HL-60/S4 (cell line): Measurements from ENCODE around the gene DDX41.

Experiments
- in situ Hi-C: fragments of 300-500 bp; cut with MboI; formaldehyde crosslinking; loops from 2 replicates; pipeline ENCODE4 v1.14.3; 2022; ENCODE audit warnings: low sequenced_read_pairs

Gene DDX41

DNA sequence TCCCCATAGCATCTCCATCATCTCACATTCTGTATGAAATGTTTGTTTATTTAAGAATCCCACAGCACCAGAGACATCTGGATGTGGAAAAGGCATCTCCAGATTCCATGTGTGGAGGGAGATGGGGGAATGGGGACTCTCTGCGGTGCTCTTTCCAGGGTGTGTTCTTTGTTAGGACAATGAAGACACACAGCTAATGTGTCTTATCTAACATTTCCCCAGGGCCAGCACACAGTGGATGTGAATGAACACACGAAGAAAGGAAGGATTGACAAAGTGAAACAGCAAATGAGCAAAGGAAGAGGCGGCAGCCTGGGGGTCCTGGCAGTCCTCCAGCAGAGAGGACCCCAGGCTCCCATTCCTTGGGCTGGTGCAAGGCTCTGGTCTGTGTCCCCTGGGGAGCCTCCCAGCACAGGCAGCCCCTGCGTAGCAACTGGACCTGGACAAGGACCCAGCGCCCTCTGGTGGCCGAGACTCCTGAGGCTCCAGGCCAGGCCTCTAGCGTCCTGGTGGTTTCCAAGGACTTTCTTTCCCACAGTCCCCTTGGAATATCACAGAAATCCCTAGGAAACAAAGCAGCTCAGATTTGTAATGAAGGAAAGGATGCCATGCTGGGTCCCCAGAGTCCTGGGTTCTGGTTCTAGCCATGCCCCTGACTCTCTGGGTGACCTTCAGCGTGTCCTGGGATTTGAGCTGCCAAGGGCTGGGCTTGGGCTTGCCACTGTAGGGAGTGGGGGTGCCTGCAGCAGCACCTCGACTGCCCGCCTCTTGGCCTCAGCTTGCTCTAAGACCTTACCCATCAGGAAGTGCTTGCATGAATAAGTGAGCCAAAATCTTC, 15.9 kb downstream of the DDX41 start:
- in situ Hi-C loops = no loop called here

DNA sequence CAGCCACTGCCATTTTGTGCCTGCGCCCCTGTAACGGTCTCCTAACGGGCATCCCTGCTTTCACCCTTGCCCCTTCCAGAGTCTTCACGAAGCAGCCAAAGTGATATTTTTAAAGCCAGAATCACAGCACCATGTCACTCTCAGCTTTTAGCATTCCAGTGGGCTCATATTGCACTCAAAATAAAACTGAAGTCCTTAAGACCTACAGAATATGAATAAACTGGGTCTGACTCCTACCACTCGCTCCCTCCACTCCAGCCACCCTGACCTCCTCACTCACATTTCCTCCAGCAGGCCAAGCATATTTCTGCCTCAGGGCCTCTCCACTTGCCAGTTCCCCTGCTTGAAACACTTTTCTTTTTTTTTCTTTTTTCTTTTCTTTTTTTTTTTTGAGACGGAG, 16.9 kb downstream of the DDX41 start:
- in situ Hi-C loops = no loop called here

DNA sequence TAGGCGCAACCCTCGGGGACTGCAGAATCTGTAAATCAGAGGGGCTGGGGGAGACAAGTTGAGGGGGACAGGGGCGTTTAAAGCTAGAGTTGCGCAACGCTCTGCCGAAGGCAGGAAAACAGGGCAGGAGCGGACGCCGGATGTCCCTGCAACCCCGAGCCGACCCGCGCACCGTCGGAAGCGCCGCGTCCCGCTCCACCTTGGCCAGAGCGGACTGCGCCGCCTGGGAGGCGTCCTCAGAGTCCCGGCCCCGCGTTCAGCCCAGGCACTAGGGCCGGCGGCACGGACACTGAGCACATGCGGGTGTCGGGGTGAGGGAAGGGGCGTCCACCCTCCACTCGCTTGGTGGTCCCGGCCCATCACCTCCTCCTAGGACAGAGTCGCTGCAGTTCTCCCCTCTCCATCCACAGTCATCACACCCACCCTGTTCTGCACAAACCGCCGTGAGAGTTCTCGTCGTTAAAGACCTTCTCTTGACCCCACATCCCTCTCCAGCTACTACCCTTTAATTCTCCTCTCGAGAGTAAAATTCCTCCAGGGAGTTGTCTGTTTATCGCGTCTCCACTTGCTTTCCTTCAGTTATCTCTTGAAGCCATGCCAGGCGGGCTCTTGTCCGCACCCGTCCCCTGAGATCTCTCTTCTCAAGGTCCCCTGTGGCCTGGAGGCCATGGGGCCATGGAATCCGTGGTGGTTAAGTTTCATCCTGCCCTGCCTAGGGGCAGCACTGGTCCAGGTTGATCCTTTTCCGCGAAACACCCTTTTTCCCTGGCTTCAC, 18.6 kb downstream of the DDX41 start:
- in situ Hi-C loops = no loop called here

DNA sequence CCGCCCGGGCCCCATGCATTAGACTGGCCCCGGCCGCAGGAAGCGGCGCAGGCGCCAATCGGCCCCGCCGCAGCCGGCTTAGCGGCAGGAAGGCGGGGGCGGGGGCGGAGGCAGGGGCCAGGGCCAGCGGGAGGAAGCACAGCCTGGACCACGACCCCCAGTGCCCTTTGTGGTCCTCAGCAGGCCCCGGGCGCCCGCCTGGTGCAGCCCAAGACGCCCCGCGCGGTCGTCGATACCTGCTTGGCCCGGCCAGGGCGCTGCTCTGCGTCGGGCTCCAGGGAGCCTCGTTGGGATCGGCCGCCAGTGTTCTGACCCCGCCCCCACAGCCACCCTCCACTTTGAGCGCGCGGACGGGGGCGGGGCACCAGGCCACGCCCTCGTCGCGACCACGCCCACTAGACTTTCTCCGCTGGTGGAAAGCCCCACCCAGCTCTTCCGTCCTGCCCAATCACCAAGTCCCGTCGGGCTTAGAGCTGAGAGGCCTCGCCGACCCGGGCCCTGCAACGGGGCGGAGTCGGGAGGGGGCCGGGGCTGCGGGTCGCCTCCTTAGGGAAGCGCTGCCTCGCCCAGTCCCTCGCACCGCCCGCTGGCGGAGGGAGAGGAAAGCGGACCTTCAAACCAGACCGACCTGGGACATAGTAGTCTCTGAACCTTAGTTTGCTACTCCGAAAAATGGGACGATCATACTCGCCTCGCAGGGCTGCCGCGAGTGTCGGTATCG, 19.3 kb downstream of the DDX41 start, which contains the start of gene PDLIM7:
Gene PDLIM7 (minus strand): TSS at position 313 of the 721 bp plus-strand sequence. CDS start 1,092 bp downstream, outside the sequence.
- in situ Hi-C loops = no loop called here

- in situ Hi-C loops = no loop called here
Measured at GRCh38 chr5:177496727-177497291, 20.0 kb downstream of the DDX41 start.

DNA sequence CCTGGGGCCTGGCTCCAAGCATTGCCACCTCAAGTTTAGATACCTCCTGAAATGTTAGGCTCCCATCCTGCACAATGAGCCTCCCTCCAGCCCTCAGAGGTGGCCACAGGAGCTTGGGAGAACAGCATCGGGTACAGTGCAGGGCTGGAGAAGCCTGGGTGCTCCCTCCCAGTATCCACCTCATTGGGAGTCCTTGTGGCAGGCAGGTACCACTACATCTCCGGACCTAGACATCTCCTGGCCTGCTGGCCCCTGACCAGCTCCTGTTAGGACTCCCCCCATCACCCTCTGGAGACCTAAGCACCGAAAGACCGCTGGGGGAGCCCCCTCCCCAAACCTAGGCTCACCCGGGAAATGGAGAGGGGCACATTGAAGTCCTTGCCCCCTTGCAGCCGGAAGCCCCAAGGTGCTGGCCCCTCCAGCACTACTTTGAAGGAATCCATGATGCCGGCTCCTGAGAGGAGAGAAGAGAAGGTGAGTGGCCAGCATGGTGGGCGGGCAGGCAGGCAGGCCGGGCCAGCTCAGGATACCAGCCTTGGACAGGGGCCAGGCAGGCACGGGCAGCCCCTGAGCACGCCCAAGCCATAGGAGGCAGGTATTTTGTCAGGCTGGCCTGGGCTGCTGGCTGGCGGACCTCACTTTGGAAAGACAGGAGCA, 20.6 kb downstream of the DDX41 start:
- in situ Hi-C loops = no loop called here

GRCh38 chr5:177495243-177496060, 21.3 kb downstream of the DDX41 start:
- in situ Hi-C loops = no loop called here

- in situ Hi-C loops = no loop called here
Measured at GRCh38 chr5:177494346-177495195, 22.2 kb downstream of the DDX41 start.

DNA sequence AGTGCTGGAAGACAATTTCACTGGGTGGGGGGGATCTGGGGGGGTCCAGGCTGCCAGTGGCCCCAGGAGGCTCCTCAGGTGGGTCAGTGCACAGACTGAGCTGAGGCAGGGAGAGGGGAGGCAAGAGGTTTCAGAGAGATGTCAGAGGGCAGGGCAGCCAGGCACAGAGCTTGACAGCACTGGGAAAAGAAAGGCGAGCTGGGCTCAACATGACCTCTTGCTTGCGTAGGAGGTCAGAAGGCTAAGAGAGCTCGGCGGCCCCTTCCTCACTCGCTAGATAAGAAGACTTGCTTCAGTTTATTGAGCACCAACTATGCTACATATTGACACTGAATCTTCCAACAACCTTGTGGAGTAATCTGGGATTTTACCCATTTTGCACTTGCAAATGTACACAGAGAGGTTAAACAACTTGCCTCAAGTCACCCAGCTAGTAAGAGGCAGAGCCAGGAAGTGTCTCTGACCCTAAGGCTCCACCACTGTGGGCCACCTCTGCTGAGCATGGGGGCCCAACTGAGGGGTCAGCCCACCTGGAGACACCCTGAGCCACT, 22.9 kb downstream of the DDX41 start:
- in situ Hi-C loops = no loop called here

GRCh38 chr5:177492841-177493240, 23.9 kb downstream of the DDX41 start:
- in situ Hi-C loops = no loop called here

GRCh38 chr5:177491983-177492746, 24.6 kb downstream of the DDX41 start:
- in situ Hi-C loops = no loop called here

- in situ Hi-C loops = no loop called here
Measured at GRCh38 chr5:177491429-177491945, 25.3 kb downstream of the DDX41 start.

DNA sequence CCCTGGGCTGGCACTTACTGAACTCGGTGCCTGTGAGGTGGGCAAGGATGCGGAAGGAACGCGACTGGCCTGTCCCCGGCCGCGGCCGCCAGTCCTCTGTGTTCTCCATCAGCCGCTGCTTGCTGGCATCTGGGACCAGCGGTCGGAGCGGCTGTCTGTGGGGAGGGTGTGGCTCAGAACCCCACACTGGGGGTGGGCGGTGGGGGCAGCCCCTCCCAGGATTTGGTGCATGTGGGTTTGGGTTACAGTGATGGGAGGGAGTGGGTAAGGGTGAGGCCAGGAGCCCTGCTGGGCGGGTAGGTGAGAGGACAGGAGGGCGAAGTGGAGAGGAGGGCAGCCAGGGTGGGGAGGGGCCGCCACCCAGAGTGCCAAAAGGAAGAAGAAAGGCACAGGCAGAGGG, 25.8 kb downstream of the DDX41 start:
- in situ Hi-C loops = no loop called here

- in situ Hi-C loops = no loop called here
Measured at GRCh38 chr5:177490311-177490991, 26.3 kb downstream of the DDX41 start.

DNA sequence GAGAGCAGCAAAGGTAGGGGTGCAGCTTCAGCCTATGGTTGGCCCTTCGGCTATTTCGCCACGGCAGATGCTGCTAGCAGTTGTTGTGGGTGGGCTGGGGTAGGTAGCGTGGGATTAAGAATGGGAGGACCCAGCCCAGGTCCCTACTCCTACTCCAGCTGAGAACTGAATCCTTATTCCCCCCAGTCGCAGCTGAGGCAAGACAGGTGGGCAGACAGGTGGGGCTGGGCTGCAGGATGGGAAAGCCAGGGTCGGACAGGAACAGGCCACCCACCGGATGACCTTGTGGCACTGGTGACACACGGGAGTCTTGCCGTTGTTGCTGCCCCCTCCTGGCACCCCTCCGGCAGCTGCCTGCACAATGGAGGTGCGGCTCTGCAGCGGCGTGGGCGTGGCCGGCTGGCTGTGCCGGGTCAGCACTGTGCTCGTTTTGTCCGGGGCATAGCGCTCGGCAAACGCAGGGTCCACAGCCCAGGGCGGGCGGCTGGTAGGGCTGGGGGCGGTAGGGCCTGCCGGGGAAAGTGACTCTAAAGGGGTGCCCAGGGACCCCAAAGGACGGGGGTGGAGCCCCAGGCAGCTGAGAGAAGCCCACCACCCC, 27.5 kb downstream of the DDX41 start:
- in situ Hi-C loops = no loop called here

GRCh38 chr5:177487975-177488374, 28.8 kb downstream of the DDX41 start:
- in situ Hi-C loops = no loop called here

DNA sequence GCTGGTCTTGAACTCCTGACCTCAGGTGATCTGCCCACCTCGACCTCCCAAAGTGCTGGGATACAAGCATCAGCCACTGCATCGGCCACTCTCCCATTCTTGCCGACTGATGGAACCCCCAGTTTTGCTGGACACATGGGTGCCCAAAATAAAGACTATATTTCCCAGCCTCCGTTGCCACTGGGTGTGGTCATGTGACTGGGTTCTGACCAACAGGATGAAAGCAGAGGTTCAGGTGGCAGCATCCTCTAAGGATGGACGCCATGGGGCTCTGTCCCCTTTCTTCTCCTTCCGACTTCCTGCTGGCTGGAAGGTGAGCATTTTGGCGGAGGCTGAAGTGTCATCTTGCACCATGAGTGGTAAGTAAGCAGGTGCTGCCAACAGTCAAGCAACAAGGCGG, 29.6 kb downstream of the DDX41 start:
- in situ Hi-C loops = no loop called here
